SK-N-SH (cell line): ENCODE measurements around the gene COL5A1. TPM values are rescaled to one million over a fixed set of nuclear protein-coding genes. Genes with fewer than 3 reads are reported as not detected.

Experiments
- CTCF ChIA-PET: fragments of 300-600, 350-600 bp; formaldehyde crosslinking; extraction: SDS; loops from one replicate; lab custom pipeline; 2021; lab: Yijun Ruan, JAX
- POLR2A ChIA-PET: fragments of 350-600 bp; sonication (Branson Sonifier 250); formaldehyde crosslinking; extraction: SDS; loops from one replicate; lab custom pipeline; 2020; ENCODE audit warnings: antibody characterized with exemption, inconsistent platforms; lab: Yijun Ruan, JAX
- DNase-seq: peaks from one replicate; pipeline ENCODE4 v3.0.0; 2012
- H2AFZ ChIP-seq: fragments of 200-600 bp; sonication (generic); 2 replicates; pipeline ENCODE4 v1.8.1; 2016; ENCODE audit warnings: antibody characterized with exemption, mild to moderate bottlenecking, low read depth
- H3F3A ChIP-seq: fragments of 200-600 bp; sonication (generic); replicated peaks from 2 replicates; pipeline ENCODE3; 2016; ENCODE audit warnings: antibody characterized with exemption, mild to moderate bottlenecking; ENCODE audit not compliant: insufficient read depth
- H3K27ac ChIP-seq, 2 experiments: fragments of 200-500 bp in 1 of 2; fragments of 200-600 bp in 1 of 2; sonication (Bioruptor generic) in 1 of 2; sonication (generic), shearing (Covaris generic) in 1 of 2; 2 replicates each; pipeline versions ENCODE4 v1.5.1 to v1.6.1; 2014 to 2016; ENCODE audit warnings: low read depth in 2 of 2, inconsistent platforms in 1 of 2, low read length in 1 of 2, mild to moderate bottlenecking in 1 of 2, mixed read lengths in 1 of 2
- H3K27me3 ChIP-seq: fragments of 200-600 bp; sonication (generic), shearing (Covaris generic); 2 replicates; pipeline ENCODE4 v1.6.1; 2016; ENCODE audit warnings: mixed run types; ENCODE audit not compliant: insufficient read depth
- H3K36me3 ChIP-seq, 2 experiments: fragments of 200-500 bp in 1 of 2; fragments of 200-600 bp in 1 of 2; sonication (Bioruptor generic) in 1 of 2; sonication (generic) in 1 of 2; replicated peaks in 1 of 2; 2 replicates each; pipeline versions ENCODE3 to v1.5.1; 2014 to 2016; ENCODE audit warnings: low read length in 1 of 2, mild to moderate bottlenecking in 1 of 2; ENCODE audit not compliant: insufficient read depth in 2 of 2, control insufficient read depth in 1 of 2
- H3K4me1 ChIP-seq, 2 experiments: fragments of 200-500 bp in 1 of 2; fragments of 200-600 bp in 1 of 2; sonication (Bioruptor generic) in 1 of 2; sonication (generic), shearing (Covaris generic) in 1 of 2; 2 replicates each; pipeline versions ENCODE4 v1.5.1 to v1.6.1; 2014 to 2016; ENCODE audit warnings: low read depth in 1 of 2, low read length in 1 of 2, mixed run types in 1 of 2; ENCODE audit not compliant: insufficient read depth in 2 of 2, control insufficient read depth in 1 of 2
- H3K4me2 ChIP-seq: fragments of 200-600 bp; sonication (generic), shearing (Covaris generic); 2 replicates; pipeline ENCODE4 v1.6.1; 2017; ENCODE audit warnings: mixed run types
- H3K4me3 ChIP-seq, 2 experiments: fragments of 200-500 bp in 1 of 2; fragments of 200-600 bp in 1 of 2; sonication (Bioruptor generic) in 1 of 2; sonication (generic), shearing (Covaris generic) in 1 of 2; 2 replicates each; pipeline versions ENCODE4 v1.5.1 to v1.8.1; 2014 to 2016; ENCODE audit warnings: low read depth in 2 of 2, inconsistent platforms in 1 of 2, low read length in 1 of 2, mild to moderate bottlenecking in 1 of 2, mixed read lengths in 1 of 2, moderate library complexity in 1 of 2
- H3K79me2 ChIP-seq: fragments of 200-600 bp; sonication (generic); 2 replicates; pipeline ENCODE4 v1.8.1; 2017; ENCODE audit warnings: mild to moderate bottlenecking; ENCODE audit not compliant: insufficient read depth
- H3K9ac ChIP-seq: fragments of 200-600 bp; sonication (generic); 2 replicates; pipeline ENCODE4 v1.6.1; 2017; ENCODE audit warnings: mixed run types
- H3K9me2 ChIP-seq: fragments of 200-600 bp; sonication (generic); 2 replicates; pipeline ENCODE4 v1.6.1; 2017; ENCODE audit warnings: mixed run types
- H3K9me3 ChIP-seq: fragments of 200-600 bp; sonication (generic); 2 replicates; pipeline ENCODE4 v1.6.1; 2017; ENCODE audit warnings: mixed run types, mild to moderate bottlenecking, moderate library complexity
- H4K20me1 ChIP-seq: fragments of 200-600 bp; sonication (generic); 2 replicates; pipeline ENCODE4 v1.6.1; 2017; ENCODE audit warnings: mild to moderate bottlenecking, mixed run types; ENCODE audit not compliant: insufficient read depth
- CHD2 ChIP-seq: fragments of 150-350 bp; IDR thresholded peaks from 2 replicates; pipeline ENCODE4 v1.6.1; 2018; ENCODE audit warnings: low read length; ENCODE audit not compliant: partially characterized antibody
- CTCF ChIP-seq: fragments of 200-600 bp; sonication (generic); IDR thresholded peaks from 2 replicates; pipeline ENCODE4 v1.6.1; 2017; ENCODE audit warnings: antibody characterized with exemption, mild to moderate bottlenecking, moderate library complexity
- ELF1 ChIP-seq: IDR thresholded peaks from 2 replicates; pipeline ENCODE4 v1.4.0; 2012
- EZH2phosphoT487 ChIP-seq: fragments of 200-600 bp; sonication (generic); IDR thresholded peaks from 2 replicates; pipeline ENCODE4 v1.6.1; 2017; ENCODE audit warnings: low read depth, mixed run types, mild to moderate bottlenecking, antibody characterized with exemption, moderate library complexity, borderline replicate concordance
- FOSL2 ChIP-seq: IDR thresholded peaks from 2 replicates; pipeline ENCODE4 v1.4.0; 2012; ENCODE audit warnings: low read depth, mild to moderate bottlenecking, moderate library complexity, borderline replicate concordance
- GABPA ChIP-seq: IDR thresholded peaks from 2 replicates; pipeline ENCODE4 v1.4.0; 2012; ENCODE audit warnings: low read depth, mild to moderate bottlenecking
- JUND ChIP-seq: IDR thresholded peaks from 2 replicates; pipeline ENCODE4 v1.4.0; 2012
- MAX ChIP-seq: IDR thresholded peaks from 2 replicates; pipeline ENCODE4 v1.4.0; 2012; ENCODE audit warnings: low read depth
- MXI1 ChIP-seq: IDR thresholded peaks from 2 replicates; pipeline ENCODE4 v1.6.1; 2012; ENCODE audit warnings: mild to moderate bottlenecking, low read depth, low read length, improper control_type of control experiment
- NRF1 ChIP-seq: IDR thresholded peaks from 2 replicates; pipeline ENCODE4 v1.6.1; 2012; ENCODE audit warnings: low read depth, mild to moderate bottlenecking, low read length
- POLR2AphosphoS5 ChIP-seq: IDR thresholded peaks from 2 replicates; pipeline ENCODE4 v1.6.1; 2012; ENCODE audit warnings: low read depth, low read length
- REST ChIP-seq: IDR thresholded peaks from 2 replicates; pipeline ENCODE4 v1.6.1; 2012; ENCODE audit warnings: mild to moderate bottlenecking, low read depth, low read length, moderate library complexity
- RFX5 ChIP-seq: IDR thresholded peaks from 2 replicates; pipeline ENCODE4 v1.6.1; 2012; ENCODE audit warnings: mild to moderate bottlenecking, improper control_type of control experiment, low read length
- SMC3 ChIP-seq: IDR thresholded peaks from 2 replicates; pipeline ENCODE4 v1.6.1; 2012; ENCODE audit warnings: low read depth, low read length, improper control_type of control experiment
- TAF1 ChIP-seq: IDR thresholded peaks from 2 replicates; pipeline ENCODE4 v1.6.1; 2012; ENCODE audit warnings: low read depth, mild to moderate bottlenecking, low read length, moderate library complexity, borderline replicate concordance
- TCF12 ChIP-seq: IDR thresholded peaks from 2 replicates; pipeline ENCODE4 v1.4.0; 2012
- WGBS: methylation state at CpG from one replicate; pipeline ENCODE4 v1.1.6; 2017; ENCODE audit warnings: low lambda C conversion rate; 5-methylcytosine and 5-hydroxymethylcytosine counted together
- polyA plus RNA-seq, 3 experiments: library from polyadenylated mRNA; depleted of rRNA; stranded (reverse); fragments of >200 nt; gene quantifications; 2 replicates each; pipeline ENCODE4 v1.2.3, GENCODE V29; 2012

COL5A1 gene
- polyA plus RNA-seq, 1 of the 3 experiments (the other 2 are of a cell fraction), result 73.8 TPM

DNA sequence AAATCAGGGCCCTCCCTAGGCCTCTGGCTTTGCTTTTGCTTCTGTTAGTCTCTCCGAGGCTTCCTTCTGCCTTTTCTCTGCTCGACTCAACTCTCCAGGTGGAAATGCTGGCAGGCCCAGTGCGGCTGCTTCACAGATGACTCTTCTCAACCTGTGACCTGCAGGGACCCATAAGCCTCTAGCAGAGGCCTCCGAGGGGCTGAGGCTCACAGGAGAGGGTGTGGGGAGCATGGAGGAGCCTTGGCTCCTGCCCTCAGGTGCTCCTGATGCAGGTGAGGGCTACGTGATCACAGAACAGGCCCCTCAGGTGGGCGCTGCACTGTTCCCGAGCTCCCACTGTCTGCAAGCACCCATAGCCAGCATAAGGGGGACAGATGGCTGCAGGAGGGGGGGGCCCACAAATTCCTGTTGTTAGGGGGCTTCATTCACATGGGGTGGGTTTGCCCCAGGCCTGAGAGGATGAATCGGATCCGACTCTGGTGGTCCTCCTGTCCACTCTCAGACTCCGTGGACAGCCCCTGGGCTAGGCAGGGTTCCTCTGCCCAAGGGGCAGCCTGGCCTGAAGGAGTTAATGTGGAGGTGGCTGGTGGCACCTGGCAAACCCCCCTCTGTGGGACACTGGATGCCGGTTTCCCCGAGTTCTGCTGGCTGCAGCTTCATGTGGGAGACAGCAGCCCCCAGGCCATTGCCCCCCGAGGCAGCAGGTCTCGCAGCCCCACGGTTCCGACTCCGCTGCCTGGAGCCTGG lies 228.1 kb downstream of the COL5A1 start:
- H3K4me1 ChIP-seq, result no peaks in the 10 kb centered on the region
- no peak overlapping the region for H2AFZ ChIP-seq
- no peak overlapping the region for H3K4me3 ChIP-seq
- no peak overlapping the region for H3K4me2 ChIP-seq
- 65% methylated on average over 11 of the region's 17 CpGs for WGBS
- no peaks in the 10 kb centered on the region for H3F3A ChIP-seq
- TF ChIP-seq POLR2AphosphoS5, result no peak
- TF ChIP-seq RFX5, result no peak
- TF ChIP-seq CTCF, result no peak
- TF ChIP-seq CHD2, result no peak
- TF ChIP-seq GABPA, result no peak
- TF ChIP-seq ELF1, result no peak
- TF ChIP-seq MAX, result no peak
- no peak for TF ChIP-seq NRF1
- TF ChIP-seq SMC3, result no peak
- no peak for TF ChIP-seq REST
- DNase-seq, result no peak
- H3K27me3 ChIP-seq, result no peaks in the 10 kb centered on the region
- no peaks in the 10 kb centered on the region for H3K79me2 ChIP-seq
- peaks cover 4% of the 10 kb centered on the region; the same call in 1 of the 2 replicates for H3K9me3 ChIP-seq
- no peak overlapping the region for H3K9ac ChIP-seq
- no peaks in the 10 kb centered on the region for H3K9me2 ChIP-seq
- no peaks in the 10 kb centered on the region for H3K36me3 ChIP-seq
- no peak overlapping the region for H3K27ac ChIP-seq
- ChIA-PET POLR2A (no interaction called here), CTCF (interaction anchor here (0.6 kb wide), 1 partner anchor 421 kb away, joined by 3 read pairs; no protein-coding TSS in a partner anchor)
- no peaks in the 10 kb centered on the region for H4K20me1 ChIP-seq

DNA sequence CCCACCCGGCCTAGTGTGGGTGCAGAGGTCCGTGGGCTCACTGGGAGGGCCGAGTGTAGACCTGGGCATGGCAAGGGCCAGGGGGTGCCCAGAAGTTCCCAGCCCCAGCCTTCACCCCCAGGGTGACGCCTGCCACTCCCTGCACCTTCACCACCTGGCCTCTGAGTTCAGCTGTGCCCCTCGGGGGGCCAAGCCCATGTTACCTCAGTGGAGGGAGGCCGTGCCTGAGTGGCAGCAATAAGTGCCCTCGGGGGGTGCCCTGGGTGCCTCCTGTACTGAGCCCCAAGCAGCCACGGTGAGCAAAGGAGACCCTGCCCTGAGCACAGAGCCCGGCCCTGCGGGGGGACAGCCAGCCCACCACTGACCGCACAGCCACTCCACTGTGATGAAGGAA lies 228.7 kb downstream of the COL5A1 start:
- no peaks in the 10 kb centered on the region for H3K36me3 ChIP-seq
- H2AFZ ChIP-seq, result no peak overlapping the region
- DNase-seq, result no peak
- H3K9me2 ChIP-seq, result no peaks in the 10 kb centered on the region
- H4K20me1 ChIP-seq, result no peaks in the 10 kb centered on the region
- H3K4me1 ChIP-seq, result no peaks in the 10 kb centered on the region
- H3K4me2 ChIP-seq, result no peak overlapping the region
- H3K27ac ChIP-seq, result no peak overlapping the region
- H3K79me2 ChIP-seq, result no peaks in the 10 kb centered on the region
- WGBS, result 20% methylated on average over 4 of the region's 11 CpGs
- ChIA-PET CTCF (no interaction called here), POLR2A (no interaction called here)
- no peaks in the 10 kb centered on the region for H3K27me3 ChIP-seq
- H3F3A ChIP-seq, result no peaks in the 10 kb centered on the region
- no peak overlapping the region for H3K9ac ChIP-seq
- H3K9me3 ChIP-seq, result peaks cover 4% of the 10 kb centered on the region; the same call in 1 of the 2 replicates
- no peak overlapping the region for H3K4me3 ChIP-seq
- TF ChIP-seq ELF1, result no peak
- TF ChIP-seq JUND, result no peak
- TF ChIP-seq GABPA, result no peak
- TF ChIP-seq TCF12, result no peak
- no peak for TF ChIP-seq SMC3
- TF ChIP-seq EZH2phosphoT487, result no peak
- TF ChIP-seq TAF1, result no peak
- TF ChIP-seq MXI1, result no peak
- no peak for TF ChIP-seq CTCF
- no peak for TF ChIP-seq POLR2AphosphoS5
- TF ChIP-seq FOSL2, result no peak
- TF ChIP-seq MAX, result no peak
